ENCODE data around the gene ADAM20.
"Not testable (repeated sequence)": the region's sequence is repeated elsewhere in the genome, so short reads cannot be mapped to it uniquely, and the experiment has no call there.

The ADAM20 gene
- total RNA-seq, result 0.31 to 0.34 reads per million in 2 donors

DNA sequence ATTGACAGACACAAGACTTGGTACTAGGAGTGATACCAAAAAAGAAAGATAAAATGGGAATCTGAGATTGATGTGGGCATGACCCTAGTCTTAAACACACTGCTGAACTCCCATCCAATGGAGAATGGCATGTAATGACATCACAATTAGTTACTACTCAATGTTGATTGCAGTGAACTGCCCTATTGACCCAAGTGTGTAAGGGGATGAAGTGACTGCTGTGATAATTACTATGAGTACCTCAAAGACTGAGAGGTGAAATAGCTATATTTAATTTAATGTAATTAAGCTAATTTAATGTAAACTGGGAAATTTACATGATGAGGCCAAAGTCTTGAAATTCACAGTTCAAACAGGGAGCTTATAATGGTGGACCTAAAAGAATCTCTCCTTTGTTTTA lies at the start of gene ADAM20:
TSS of gene ADAM20 (minus strand) at position 101 of the 400 bp plus-strand sequence. CDS start 10,247 bp downstream, outside the sequence.
- no peak for DNase-seq

DNA sequence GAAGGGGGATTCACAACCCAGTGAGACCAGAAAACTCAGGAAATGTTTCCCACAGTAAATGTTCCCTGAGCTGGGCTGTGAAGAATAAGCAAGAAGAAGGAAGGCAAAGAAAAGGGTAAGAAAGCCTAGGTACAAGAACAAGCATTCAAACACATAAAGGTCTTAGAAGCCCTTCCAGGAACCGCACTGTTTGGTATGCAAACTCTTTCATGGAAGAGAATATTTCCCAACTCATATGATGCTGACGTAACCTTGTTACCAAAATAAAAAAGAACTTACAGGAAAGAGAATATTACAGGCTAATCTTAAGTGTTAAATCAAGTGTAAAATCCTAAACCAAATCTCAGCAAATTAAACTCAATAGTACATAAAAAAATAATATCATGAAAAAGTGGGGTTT lies 42.1 kb upstream of the ADAM20 start:
- DNase-seq, result no peak

DNA sequence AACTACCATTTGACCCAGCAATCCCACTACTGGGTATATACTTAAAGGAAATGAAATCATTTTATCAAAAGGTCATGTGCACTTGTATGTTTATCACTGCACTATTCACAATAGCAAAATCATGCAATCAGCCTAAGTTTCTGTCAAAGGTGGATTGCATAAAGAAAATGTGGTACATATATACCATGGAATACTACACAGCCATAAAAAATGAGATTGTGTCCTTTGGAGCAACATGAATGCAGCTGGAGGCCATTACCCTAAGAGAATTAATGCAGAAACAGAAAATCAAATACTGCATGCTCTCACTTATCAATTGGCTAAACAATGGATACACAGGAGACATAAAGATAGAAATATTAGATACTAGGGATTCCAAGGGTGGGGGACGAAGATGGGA lies 38.2 kb upstream of the ADAM20 start:
- DNase-seq, result no peak

DNA sequence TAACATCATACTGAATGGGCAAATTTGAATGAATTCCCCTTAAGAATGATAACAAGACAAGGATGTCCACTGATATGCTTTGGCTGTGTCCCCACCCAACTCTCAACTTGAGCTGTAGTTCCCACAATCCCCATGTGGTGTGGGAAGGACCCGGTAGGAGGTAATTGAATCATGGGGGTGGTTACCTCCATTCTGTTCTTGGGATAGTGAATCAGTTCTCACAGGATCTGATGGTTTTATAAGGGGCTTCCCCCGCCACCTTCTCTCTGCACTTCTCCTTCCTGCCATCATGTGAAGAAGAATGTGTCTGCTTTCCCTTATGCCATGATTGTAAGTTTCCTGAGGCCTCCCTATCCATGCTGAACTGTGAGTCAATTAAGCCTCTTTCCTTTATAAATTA lies 36.3 kb upstream of the ADAM20 start:
- no peak for DNase-seq

DNA sequence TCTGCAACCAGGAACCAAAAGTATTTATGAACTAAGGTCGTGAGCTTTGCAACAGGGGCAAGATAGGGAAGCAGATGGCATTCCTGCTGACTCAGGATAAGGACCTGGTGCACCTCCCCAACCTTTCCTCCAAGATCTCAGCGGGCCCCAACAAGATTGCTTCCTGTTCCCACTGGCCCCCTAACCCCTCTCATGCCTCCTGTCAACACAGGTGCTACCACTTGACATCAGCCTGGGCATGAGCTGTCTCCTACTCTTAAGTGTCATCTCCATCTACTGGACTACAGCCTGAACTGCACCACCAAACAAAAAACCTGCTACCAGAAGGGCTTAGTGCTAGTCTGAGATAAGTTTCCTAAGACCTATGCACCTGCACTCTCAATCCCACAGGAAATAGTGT lies 33.0 kb upstream of the ADAM20 start:
- DNase-seq, result peak in 1 of 5 experiments; percentile 72

DNA sequence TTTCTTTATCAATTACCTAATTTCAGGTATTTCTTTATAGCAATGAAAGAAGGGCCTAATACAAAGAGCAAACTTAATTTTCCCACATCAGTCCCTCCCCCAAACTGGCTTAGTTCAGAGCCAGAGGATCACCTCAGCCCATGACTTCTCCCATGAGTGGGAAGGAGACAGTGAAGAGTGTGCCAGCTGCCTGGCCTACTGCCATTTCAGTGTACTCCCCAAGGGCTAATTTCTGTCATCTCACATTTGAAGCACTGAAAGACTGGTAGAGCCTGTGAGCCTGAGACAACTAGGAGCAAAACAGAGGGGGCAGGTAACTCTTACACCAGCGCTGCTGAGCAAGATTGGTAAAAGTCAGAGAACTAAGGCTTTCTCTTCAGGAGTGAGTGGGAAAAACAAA lies 29.1 kb upstream of the ADAM20 start:
- DNase-seq, result no peak

DNA sequence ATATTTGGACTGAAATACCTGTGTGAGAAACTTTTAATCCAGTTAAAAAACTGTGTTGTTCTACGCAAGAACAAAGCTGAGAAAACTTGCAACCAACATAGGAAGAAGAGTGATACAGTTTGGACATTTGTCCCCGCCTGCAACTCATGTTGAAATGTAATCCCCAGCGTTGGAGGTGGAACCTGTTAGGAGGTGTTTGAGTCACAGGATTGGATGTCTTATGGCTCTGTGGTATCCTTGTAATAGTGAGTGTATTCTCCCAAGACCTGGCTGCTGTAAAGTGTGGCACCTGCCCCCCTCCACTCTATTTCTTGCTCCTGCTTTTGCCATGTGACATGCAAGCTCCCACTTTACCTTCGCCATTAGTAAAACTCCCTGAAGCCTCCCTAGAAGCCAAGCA lies 28.6 kb upstream of the ADAM20 start:
- DNase-seq, result no peak

DNA sequence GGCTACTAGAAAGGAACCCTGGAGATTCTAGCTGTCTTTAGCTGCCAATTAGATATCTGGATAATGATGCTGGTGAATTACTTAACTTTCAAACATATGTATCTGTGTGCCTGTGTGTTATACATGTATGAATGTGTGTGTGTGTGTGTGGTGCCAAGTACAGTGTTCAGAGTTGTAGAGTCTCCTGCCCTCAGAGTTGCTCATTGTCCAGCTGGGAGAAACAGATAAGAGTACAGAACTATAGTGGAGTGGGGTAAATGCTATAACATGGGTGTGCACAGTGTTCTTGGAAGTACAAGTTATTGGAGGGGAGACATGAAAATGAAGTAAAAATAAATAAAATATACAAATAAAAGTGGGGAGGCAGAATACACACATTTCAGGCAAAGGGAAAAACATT lies 23.6 kb upstream of the ADAM20 start:
- no peak for DNase-seq

DNA sequence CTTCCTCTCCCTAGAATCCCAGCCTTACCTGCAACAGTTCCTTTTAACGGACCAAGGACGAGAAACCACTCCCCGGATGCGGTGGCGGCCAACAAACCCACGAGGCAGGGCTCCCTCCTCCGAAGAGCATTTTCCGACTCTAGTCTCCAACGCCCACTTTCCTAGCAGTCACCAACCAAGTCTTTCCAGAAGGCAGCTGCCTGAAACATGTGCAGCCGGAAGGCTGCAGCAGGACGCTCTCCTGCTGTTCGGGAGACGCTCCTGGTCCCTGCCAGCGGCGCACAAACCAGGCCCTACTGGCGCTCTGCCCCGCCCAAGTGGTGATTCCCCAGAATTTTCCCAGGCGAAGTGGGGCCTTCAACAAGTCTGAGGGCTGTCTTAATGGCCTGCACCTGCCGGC lies 21.1 kb upstream of the ADAM20 start:
- peak in 1 of 5 experiments; percentile 5 for DNase-seq

DNA sequence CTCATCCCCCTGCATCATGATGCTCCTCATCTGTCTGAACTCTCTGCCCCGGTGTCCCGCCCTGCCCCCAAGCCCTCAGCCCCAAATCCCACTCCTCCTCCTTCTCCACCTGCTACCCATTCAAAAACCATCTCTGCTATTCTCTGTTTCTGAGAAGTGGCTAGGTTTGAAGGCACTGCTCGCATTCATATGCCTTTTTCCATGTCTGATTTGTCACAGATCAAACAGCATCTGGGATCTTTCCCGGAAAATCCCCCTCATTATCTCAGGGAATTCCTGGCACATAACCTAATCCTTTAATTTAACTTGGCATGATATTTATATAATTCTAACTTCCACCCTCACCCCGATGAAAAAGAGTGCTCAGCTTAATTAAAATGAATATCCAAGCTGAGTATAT lies 3.3 kb upstream of the ADAM20 start:
- no peak for DNase-seq

DNA sequence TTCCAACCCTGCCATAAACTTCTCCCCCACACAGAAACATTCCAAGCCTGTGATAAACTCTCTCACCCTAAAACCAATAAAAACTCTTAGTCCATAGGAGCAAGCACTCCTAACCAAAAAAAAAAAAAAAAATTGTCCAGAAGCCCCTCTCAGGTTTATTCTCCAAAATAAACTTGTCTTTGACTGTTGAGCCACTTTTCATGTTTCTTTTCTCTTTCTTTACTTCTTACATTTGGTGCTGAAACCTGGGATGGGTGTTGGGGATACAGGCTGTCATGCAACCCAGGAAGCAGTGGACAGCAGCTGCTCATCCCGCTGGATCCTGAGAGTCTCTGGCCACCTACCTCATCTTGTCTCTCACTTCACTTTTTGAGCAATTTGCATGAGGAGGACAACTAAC lies 2.0 kb upstream of the ADAM20 start:
- DNase-seq, result no peak

DNA sequence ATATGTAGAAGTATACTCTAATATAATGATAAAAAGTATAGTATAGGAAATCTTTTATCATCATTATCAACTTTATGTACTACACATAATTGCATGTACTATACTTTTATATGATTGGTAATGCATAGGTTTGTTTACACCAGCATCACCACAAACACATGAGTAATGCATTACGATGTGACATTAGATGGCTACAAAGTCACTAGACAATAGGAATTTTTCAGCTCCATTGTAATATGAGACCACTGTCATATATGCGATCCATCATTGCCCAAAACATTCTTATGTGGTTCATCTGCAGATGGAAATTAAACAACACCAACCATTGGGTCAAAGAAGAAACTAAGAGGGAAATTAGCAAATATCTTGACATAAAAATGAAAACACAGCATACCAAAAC lies 4.4 kb downstream of the ADAM20 start:
- DNase-seq, result no peak

DNA sequence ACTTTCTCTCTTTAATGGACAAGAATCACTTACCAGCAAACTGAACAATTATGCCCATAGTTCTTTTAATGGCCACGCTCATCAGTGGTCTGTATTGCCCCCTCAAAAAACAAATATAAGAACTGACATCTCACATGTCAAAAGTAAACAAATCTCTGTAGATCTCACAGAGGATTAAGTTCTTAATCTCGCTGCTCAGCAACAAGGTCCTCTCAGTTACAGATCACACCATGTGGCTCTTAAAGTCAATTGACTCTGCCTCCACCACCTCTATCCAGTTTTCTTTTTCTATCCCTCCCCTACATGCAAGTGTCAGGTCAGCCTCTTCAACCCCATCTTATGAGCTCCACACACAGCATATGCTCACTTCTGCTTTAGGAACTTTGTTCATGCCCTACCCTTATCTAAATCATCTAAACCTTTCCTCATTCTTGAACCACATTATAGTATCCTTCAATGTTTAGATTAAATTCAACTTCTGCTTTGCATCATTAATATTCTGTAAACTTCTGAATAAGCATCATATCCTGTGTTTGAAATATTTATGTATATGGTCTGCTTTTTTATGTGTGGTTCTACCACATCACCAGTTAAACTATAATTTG lies 7.2 kb downstream of the ADAM20 start:
- DNase-seq, result no peak

DNA sequence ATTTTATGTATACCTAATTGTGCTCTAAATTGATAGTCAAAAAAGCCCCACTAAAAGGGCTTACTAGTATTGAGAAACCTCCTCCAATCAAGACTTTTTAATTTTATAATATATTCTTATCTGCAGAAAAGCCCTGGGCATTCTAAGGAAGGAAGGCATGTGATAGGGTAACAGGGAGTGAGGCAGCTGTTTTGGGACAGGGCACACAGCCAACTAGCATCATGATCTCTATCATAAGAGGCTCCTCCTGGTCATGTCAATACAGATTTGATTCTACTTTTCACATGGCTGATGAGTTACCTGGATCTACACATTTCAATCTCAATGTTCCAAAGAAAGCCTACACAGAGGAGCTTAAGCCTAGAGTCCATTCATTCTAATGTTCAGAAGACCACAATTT lies 9.1 kb downstream of the ADAM20 start:
- DNase-seq, result no peak

DNA sequence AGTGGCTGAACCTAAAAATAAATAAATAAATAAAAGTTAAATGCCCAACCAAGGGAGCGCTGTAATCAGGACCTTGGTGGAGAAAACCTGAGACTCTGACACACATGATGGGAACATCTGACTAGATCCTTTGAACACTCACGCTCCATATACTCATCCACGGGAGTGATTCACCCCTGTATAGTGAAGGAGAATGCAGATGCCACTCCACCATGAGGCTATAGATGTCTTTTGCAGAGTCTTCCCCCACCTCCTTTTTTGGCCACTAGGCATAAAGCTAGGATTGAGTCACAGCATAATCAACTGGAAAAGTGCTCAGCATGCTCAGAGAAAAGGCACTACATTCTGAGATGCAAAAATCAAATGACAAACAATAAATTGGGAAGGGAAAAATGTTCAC lies 19.0 kb downstream of the ADAM20 start:
- peak in 1 of 5 experiments; percentile 33 for DNase-seq

DNA sequence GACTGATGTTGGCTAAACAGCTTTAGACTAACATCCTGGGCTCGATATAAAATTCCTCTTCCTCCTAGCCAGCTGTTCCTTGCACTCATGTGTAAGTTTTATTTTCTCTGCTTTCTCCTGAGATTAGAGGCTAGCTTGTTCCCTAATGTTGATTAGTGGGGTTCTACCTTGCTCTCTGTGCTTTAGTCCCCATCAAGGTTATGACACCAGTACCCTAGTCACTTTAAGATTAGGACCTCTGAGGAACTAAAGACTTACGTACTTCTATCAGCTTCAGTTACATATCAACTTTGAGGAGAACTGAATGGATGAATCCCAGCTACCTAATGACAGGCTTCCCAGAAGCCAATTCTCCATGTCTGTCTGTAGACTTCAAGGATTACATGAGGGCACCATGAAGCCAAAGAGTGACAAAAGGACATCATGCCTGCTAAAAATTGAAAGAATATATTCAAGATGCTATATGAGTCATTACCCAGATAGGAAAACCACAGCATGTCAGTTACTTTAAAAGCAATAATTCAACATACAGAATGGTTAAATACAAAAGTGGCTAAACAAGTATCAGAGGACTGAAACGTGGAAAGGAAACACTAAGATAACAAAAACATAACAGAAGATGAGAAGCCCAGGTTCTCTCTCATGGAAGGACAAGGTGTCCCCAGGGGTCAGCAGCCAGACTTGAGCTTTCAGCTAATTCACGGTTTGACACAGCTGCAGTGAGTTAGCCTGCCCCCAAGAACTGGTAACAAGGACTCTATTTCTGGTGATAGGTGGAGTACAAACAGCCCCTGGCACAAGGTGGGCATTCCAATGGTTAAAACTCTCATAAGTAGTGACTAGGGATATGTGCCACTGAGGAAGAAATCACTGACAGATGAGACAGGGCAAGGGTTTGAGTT lies 20.4 kb downstream of the ADAM20 start:
- DNase-seq, result peak in 1 of 5 experiments; percentile 87

DNA sequence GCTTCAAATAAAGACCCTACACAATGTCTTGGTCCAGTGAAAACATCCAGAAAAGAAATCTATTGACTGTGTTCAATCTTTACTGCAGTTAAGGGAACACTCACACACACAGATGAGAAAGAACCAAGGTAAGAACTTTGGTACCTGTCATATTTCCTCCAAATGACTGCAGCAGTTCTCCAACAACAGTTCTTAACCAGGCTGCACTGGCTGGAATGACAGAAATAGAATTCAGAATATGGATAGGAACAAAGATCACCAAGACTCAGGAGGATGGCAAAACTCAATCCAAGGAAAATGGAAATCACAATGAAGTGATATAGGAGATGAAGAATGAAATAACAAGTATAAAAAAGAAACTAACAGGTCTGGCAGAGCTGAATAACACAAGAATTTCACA lies 36.6 kb downstream of the ADAM20 start:
- DNase-seq, result no peak

DNA sequence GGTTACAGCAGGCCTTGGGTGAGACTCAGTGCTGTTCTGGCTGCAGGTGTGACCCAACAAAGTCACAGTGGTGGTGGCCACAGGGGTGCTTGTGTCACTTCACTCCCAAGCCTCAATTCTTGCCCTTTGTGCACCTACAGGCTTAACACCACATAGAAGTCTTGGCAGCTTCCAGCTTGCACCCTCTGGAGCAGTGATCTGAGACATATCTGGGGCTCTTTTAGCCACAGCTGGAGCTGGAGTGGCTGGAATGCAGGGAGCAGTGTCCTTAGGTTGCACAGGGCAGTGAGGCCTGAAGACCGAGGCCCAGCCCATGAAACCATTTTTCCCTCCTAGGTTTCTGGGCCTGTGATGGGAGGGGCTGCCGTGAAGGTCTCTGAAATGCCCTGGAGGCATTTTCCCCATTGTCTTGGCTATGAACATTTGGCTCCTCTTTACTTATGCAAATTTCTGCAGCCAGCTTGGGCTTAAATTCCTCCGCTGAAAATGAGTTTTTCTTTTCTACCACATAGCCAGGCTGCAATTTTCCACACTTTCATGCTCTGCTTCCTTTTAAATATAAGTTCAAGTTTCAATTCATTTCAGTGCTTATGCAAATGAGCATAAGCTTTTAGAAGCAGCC lies 45.1 kb downstream of the ADAM20 start:
- no peak for DNase-seq

DNA sequence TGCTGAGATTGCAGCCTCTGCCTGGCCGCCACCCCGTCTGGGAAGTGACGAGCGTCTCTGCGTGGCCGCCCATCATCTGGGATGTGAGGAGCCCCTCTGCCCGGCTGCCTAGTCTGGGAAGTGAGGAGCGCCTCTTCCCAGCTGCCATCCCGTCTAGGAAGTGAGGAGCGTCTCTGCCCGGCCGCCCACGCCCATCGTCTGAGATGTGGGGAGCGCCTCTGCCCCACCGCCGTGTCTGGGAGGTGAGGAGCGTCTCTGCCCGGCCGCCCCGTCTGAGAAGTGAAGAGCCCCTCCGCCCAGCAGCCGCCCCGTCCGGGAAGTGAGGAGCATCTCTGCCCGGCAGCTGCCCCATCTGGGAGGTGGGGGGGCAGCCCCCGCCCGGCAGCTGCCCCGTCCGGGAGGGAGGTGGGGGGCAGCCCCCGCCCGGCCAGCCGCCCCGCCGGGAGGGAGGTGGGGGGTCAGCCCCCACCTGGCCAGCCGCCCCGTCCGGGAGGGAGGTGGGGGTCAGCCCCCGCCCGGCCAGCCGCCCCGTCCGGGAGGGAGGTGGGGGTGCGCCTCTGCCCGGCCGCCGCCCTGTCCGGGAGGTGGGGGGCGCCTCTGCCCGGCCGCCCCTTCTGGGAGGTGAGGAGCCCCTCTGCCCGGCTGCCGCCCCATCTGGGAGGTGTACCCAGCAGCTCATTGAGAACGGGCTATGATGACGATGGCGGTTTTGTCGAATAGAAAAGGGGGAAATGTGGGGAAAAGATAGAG lies 57.3 kb downstream of the ADAM20 start:
- not testable (repeated sequence) for DNase-seq

DNA sequence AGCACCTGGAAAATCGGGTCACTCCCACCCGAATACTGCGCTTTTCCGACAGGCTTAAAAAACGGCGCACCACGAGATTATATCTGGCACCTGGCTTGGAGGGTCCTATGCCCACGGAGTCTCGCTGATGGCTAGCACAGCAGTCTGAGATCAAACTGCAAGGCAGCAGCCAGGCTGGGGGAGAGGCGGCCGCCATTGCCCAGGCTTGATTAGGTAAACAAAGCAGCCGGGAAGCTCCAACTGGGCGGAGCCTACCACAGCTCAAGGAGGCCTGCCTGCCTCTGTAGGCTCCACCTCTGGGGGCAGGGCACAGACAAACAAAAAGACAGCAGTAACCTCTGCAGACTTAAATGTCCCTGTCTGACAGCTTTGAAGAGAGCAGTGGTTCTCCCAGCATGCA lies 59.3 kb downstream of the ADAM20 start:
- DNase-seq, result not testable (repeated sequence)

DNA sequence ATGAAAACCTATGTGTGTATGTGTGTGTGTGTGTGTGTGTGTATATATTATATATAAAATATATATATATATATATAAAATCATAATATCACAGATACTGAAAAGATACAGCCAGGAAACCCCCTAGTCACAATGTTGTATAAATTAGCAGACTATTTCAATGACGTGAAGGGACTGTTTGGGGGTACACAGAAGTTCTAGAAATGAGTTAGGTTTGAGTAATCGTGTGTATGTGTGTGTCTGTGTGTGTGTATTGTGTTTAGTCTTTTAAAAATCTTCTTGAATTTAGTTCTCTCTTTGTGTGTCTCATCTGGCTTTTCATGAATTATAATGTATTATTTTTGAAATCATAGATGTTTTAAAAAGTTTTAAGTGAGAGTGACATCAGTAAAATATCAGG lies 61.0 kb downstream of the ADAM20 start:
- no peak for DNase-seq

Measured in T-helper 2 cell (primary cell).